Gastrocnemius medialis (tissue), 4 donors: ENCODE measurements around the gene TMEM186. TPM values are rescaled to one million over a fixed set of nuclear protein-coding genes. Genes with fewer than 3 reads are reported as not detected.

Experiments used
- ATAC-seq, 2 donors: fragments of 150-250 bp; one replicate each; pipeline ENCODE4 v1.9.1; 2016
- DNase-seq, 2 donors: peaks; one replicate each; pipeline ENCODE4 v3.0.0-alpha.2; 2019
- H3K27ac ChIP-seq, 4 donors: fragments of 200-600 bp; sonication (generic); 1 replicate in 1 of 4; 2 replicates in 3 of 4; pipeline ENCODE4 v1.5.1; 2016 to 2018; ENCODE audit warnings: mild to moderate bottlenecking in 2 of 4, moderate library complexity in 1 of 4
- H3K27me3 ChIP-seq, 3 donors: fragments of 200-600 bp; sonication (generic) in 2 of 3; 1 replicate in 1 of 3; 2 replicates in 2 of 3; pipeline versions ENCODE4 v1.5.1 to v1.6.0; 2016 to 2019; ENCODE audit warnings: mild to moderate bottlenecking in 1 of 3, moderate library complexity in 1 of 3
- H3K36me3 ChIP-seq, 2 donors: fragments of 200-600 bp; sonication (generic) in 1 of 2; one replicate each; pipeline ENCODE4 v1.5.1; 2017 to 2018
- H3K4me1 ChIP-seq, 2 donors: fragments of 200-600 bp; sonication (generic) in 1 of 2; one replicate each; pipeline ENCODE4 v1.5.1; 2016 to 2017; ENCODE audit warnings: mild to moderate bottlenecking in 2 of 2
- H3K4me3 ChIP-seq, 4 donors: fragments of 200-600 bp; sonication (generic) in 3 of 4; 1 replicate in 1 of 4; 2 replicates in 3 of 4; pipeline ENCODE4 v1.5.1; 2016 to 2019; ENCODE audit warnings: mild to moderate bottlenecking in 2 of 4
- H3K9me3 ChIP-seq, 3 donors: fragments of 200-600 bp; sonication (generic) in 2 of 3; 1 replicate in 1 of 3; 2 replicates in 2 of 3; pipeline ENCODE4 v1.5.1; 2016 to 2019
- CTCF ChIP-seq, 5 experiments: fragments of 450-650 bp in 3 of 5; fragments of 200-600 bp in 2 of 5; sonication (generic) in 2 of 5; IDR thresholded peaks in 4 of 5; conservative IDR thresholded peaks in 1 of 5; 1 replicate in 4 of 5; 2 replicates in 1 of 5; pipeline ENCODE4 v1.5.1; 2016 to 2019; ENCODE audit warnings: antibody characterized with exemption in 5 of 5, mild to moderate bottlenecking in 3 of 5, moderate library complexity in 3 of 5
- POLR2A ChIP-seq, 2 donors: fragments of 450-650 bp; IDR thresholded peaks; one replicate each; pipeline ENCODE4 v1.6.1; 2017; ENCODE audit warnings: antibody characterized with exemption in 2 of 2, mild to moderate bottlenecking in 2 of 2, moderate library complexity in 2 of 2
- in situ Hi-C, 4 donors: fragments of 200-750 bp; cut with MboI; loops; one replicate each; pipeline versions ENCODE4 v1.15.0 to v1.8.0; 2017; ENCODE audit warnings: low sequenced_read_pairs in 4 of 4
- intact Hi-C: fragments of 100-400 bp; cut with DNase I; formaldehyde crosslinking; loops from one replicate; pipeline ENCODE4 v1.15.1; 2023; ENCODE audit warnings: low total_unique reads
- total RNA-seq, 4 donors: library from RNA; depleted of rRNA; stranded (reverse); fragments of >200 nt; gene quantifications; one replicate each; pipeline versions ENCODE4 v1.1.0 to v1.2.3, GENCODE V29; 2016

The TMEM186 gene
- total RNA-seq, 4 donors from 2014 or later = 10.2 to 16.9 (median 11.9) TPM

DNA sequence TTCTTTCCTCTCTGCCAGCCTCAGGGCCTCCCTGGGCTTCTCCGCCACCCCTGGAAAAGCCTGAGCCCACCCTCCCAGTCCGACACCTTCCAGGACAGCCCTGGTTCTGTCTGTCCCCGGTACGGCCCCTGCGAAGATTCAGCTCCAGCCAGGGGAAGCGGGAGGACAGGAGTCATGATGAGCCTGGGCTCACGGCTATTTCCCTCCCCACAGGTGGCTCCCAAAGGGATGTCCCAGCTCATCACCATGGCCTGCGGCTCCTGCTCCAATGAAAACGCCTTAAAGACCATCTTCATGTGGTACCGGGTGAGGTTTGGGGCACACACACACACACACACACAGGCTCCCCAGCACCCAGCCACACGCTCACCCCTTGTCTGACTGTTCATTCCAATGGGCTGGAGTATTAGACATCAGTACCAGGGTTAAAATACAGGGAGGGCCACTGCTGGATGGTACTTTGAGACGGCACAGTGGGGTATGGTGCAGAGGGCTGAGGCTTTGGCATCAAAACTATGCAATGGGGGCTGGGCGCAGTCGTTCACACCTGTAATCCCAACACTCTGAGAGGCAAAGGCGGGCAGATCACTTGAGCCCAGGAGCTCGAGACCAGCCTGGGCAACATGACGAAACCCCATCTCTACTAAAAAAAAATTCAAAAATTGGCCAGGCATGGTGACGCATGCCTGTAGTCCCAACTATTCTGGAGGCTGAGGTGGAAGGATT is 32.8 kb downstream of the TMEM186 start:
- Histone ChIP-seq H3K27ac (no peak overlapping the region), H3K36me3 (peaks cover 0 to 4% of the 10 kb centered on the region in 2 donors)
- TF ChIP-seq CTCF (IDR thresholded peaks at IDR 0.05 in 4 of 5, conservative IDR thresholded peaks at IDR 0.05 in 1 of 5) (no peak), POLR2A (IDR thresholded peaks at IDR 0.05) (no peak)

DNA sequence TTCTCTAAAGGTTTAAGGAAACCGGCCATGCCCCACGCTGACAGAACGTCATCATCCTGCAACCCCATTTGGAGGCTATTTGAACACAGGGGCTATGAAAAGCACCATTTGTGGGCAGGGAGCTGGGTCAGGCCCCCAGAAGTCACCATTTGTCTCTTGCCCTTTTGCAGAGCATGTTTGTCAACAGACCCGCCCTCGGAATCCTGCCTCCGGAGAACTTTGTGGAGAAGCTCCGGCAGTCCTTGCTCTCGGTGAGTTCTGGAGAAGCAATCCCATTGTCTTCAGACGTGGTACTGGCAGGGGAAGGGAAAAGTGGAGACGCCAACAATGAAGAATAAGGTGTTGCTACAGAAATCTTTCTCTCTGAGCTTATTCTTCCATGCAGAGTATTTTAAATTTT is 33.5 kb downstream of the TMEM186 start:
- ATAC-seq = no peak
- Histone ChIP-seq H3K4me3 (no peak overlapping the region), H3K27ac (no peak overlapping the region), H3K27me3 (no peaks in the 10 kb centered on the region), H3K4me1 (no peaks in the 10 kb centered on the region), H3K9me3 (no peaks in the 10 kb centered on the region), H3K36me3 (peaks cover 0 to 3% of the 10 kb centered on the region in 2 donors)
- in situ Hi-C loops = no loop called here
- DNase-seq = no peak
- TF ChIP-seq CTCF (IDR thresholded peaks at IDR 0.05 in 4 of 5, conservative IDR thresholded peaks at IDR 0.05 in 1 of 5) = no peak
- no peak for TF ChIP-seq POLR2A (IDR thresholded peaks at IDR 0.05)
- intact Hi-C loops = no loop called here

More for the DNA sequence above, 32.8 kb downstream of the TMEM186 start:
- no peaks in the 10 kb centered on the region for H3K27me3 ChIP-seq
- intact Hi-C loops = no loop called here
- DNase-seq (no peak), ATAC-seq (no peak)
- no peaks in the 10 kb centered on the region for H3K9me3 ChIP-seq
- no peaks in the 10 kb centered on the region for H3K4me1 ChIP-seq
- no peak overlapping the region for H3K4me3 ChIP-seq
- in situ Hi-C loops = no loop called here

GRCh38 chr16:8763083-8763482 is 34.4 kb downstream of the TMEM186 start:
- TF ChIP-seq POLR2A (IDR thresholded peaks at IDR 0.05) (no peak), CTCF (IDR thresholded peaks at IDR 0.05 in 4 of 5, conservative IDR thresholded peaks at IDR 0.05 in 1 of 5) (no peak)
- no peaks in the 10 kb centered on the region for H3K9me3 ChIP-seq
- intact Hi-C loops = no loop called here
- H3K4me3 ChIP-seq = no peak overlapping the region
- no peaks in the 10 kb centered on the region for H3K36me3 ChIP-seq
- DNase-seq = no peak
- ATAC-seq = no peak
- H3K27ac ChIP-seq = no peak overlapping the region
- H3K27me3 ChIP-seq = no peaks in the 10 kb centered on the region
- no peaks in the 10 kb centered on the region for H3K4me1 ChIP-seq
- in situ Hi-C loops = no loop called here

- no peak for ATAC-seq
- Histone ChIP-seq H3K27ac (no peak overlapping the region), H3K36me3 (no peaks in the 10 kb centered on the region), H3K27me3 (no peaks in the 10 kb centered on the region), H3K4me1 (no peaks in the 10 kb centered on the region), H3K9me3 (no peaks in the 10 kb centered on the region), H3K4me3 (no peak overlapping the region)
- no peak for TF ChIP-seq CTCF (IDR thresholded peaks at IDR 0.05 in 4 of 5, conservative IDR thresholded peaks at IDR 0.05 in 1 of 5)
- TF ChIP-seq POLR2A (IDR thresholded peaks at IDR 0.05) = no peak
- intact Hi-C loops (no loop called here), in situ Hi-C loops (no loop called here)
- DNase-seq = no peak
Observed at GRCh38 chr16:8762254-8762653, 35.2 kb downstream of the TMEM186 start.

DNA sequence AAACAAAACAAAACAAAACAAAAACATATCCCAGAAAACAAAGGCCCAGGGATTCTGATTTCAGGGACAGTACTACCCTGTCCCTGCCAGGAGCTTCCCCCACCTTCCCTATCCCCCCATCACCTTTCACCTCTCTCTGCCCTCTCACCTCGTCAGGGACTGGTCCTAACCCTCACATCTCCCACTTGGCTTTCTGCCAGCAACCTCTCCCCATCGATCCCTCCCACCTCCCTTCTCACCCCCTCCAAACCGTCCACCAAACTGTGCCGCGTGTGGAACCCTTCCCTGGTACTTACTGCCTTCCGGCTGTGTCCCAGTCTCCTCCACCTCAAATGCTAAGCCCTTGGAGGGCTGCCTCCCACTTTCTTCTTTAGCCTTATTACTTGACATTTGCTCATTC is 36.4 kb downstream of the TMEM186 start:
- ATAC-seq (no peak), DNase-seq (no peak)
- in situ Hi-C loops (no loop called here), intact Hi-C loops (no loop called here)
- Histone ChIP-seq H3K4me1 (no peaks in the 10 kb centered on the region), H3K27ac (no peak overlapping the region), H3K27me3 (no peaks in the 10 kb centered on the region), H3K9me3 (no peaks in the 10 kb centered on the region), H3K36me3 (no peaks in the 10 kb centered on the region), H3K4me3 (no peak overlapping the region)
- TF ChIP-seq POLR2A (IDR thresholded peaks at IDR 0.05) = no peak
